ENCODE data around the gene REEP1.

DNA sequence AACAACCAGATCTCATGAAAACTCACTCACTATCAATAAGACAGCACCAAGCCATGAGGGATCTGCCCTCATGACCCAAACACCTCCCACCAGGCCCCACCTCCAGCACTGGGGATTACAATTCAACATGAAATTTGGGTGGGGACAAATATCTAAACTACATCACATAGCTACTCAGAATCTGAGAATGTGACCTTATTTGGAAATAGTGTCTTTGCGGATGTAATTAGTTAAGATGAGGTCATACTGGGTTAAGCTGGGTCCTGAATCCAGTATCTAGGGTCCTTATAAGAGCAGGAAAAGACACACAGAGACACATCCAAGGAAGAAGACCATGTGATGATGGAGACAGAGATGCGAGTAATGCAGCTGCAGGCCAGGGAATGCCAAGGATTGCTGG, 27.5 kb upstream of the REEP1 start:
- TF ChIP-seq EZH2 (IDR thresholded peaks at IDR 0.05; ENCODE audit: insufficient read depth, poor library complexity, severe bottlenecking) (no peak), EZH2phosphoT487 (IDR thresholded peaks at IDR 0.05; ENCODE audit: insufficient read depth, low read depth) (no peak)
